Glutamatergic neuron (in vitro differentiated cells): ENCODE results near the gene NXPH4. TPM values are rescaled to one million over a fixed set of nuclear protein-coding genes. Genes with fewer than 3 reads are reported as not detected.

Source experiments
- DNase-seq: peaks from one replicate; pipeline ENCODE4 v3.0.0; 2022
- H3K27ac Mint-ChIP-seq: one replicate; pipeline ENCODE4 v1.8.0; 2020; ENCODE audit warnings: mild to moderate bottlenecking, mixed read lengths, inconsistent platforms; ENCODE audit not compliant: unreplicated experiment
- H3K27me3 Mint-ChIP-seq: one replicate; pipeline ENCODE4 v1.8.0; 2020; ENCODE audit warnings: mild to moderate bottlenecking, moderate library complexity, mixed read lengths, inconsistent platforms; ENCODE audit not compliant: unreplicated experiment
- H3K36me3 Mint-ChIP-seq: one replicate; pipeline ENCODE4 v1.8.0; 2020; ENCODE audit warnings: mild to moderate bottlenecking, mixed read lengths, inconsistent platforms; ENCODE audit not compliant: unreplicated experiment
- H3K4me1 Mint-ChIP-seq: one replicate; pipeline ENCODE4 v1.8.0; 2020; ENCODE audit warnings: mild to moderate bottlenecking, low read depth, mixed read lengths, inconsistent platforms; ENCODE audit not compliant: unreplicated experiment
- H3K4me3 Mint-ChIP-seq: one replicate; pipeline ENCODE4 v1.8.0; 2020; ENCODE audit warnings: mild to moderate bottlenecking, mixed read lengths, inconsistent platforms; ENCODE audit not compliant: unreplicated experiment
- H3K9me3 Mint-ChIP-seq: one replicate; pipeline ENCODE4 v1.8.0; 2020; ENCODE audit warnings: mild to moderate bottlenecking, moderate library complexity, mixed read lengths, inconsistent platforms; ENCODE audit not compliant: unreplicated experiment
- total RNA-seq: library from RNA; stranded (reverse); fragmentation: NEBNext Ultra II Directional; extraction: Animal tissue kit (Norgen Biotek cat#: 25700); gene quantifications from one replicate; pipeline ENCODE4 v1.2.1, GENCODE V29; 2021; ENCODE audit not compliant: unreplicated experiment
- TF ChIP-seq, protein P1 (sequence below): fragments of 200-600 bp; sonication (generic); IDR thresholded peaks from one replicate; pipeline ENCODE4 v1.5.0; 2021; ENCODE audit not compliant: partially characterized antibody, unreplicated experiment

NXPH4 gene
- total RNA-seq, 1 donor from 2014 or later: 10.5 TPM

DNA sequence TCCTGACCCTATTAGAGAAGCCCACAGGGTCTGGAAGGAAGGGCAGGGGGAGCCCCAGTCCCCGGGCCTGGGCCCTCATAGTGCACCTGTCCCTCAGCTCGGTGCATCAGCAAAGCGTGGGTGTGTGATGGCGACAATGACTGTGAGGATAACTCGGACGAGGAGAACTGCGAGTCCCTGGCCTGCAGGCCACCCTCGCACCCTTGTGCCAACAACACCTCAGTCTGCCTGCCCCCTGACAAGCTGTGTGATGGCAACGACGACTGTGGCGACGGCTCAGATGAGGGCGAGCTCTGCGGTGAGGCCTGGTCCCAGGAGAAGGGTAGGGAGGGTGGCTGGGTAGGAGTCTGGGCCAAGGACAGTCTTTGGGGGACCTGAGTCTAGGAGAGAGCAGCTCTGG, 42.9 kb upstream of the NXPH4 start:
- Mint-ChIP-seq H3K9me3 (no peaks in the 10 kb centered on the region), H3K27ac (no peak overlapping the region), H3K36me3 (peaks cover 5% of the 10 kb centered on the region), H3K4me1 (no peaks in the 10 kb centered on the region), H3K27me3 (peaks cover 18% of the 10 kb centered on the region), H3K4me3 (no peak overlapping the region)
- TF ChIP-seq, protein P1, sequence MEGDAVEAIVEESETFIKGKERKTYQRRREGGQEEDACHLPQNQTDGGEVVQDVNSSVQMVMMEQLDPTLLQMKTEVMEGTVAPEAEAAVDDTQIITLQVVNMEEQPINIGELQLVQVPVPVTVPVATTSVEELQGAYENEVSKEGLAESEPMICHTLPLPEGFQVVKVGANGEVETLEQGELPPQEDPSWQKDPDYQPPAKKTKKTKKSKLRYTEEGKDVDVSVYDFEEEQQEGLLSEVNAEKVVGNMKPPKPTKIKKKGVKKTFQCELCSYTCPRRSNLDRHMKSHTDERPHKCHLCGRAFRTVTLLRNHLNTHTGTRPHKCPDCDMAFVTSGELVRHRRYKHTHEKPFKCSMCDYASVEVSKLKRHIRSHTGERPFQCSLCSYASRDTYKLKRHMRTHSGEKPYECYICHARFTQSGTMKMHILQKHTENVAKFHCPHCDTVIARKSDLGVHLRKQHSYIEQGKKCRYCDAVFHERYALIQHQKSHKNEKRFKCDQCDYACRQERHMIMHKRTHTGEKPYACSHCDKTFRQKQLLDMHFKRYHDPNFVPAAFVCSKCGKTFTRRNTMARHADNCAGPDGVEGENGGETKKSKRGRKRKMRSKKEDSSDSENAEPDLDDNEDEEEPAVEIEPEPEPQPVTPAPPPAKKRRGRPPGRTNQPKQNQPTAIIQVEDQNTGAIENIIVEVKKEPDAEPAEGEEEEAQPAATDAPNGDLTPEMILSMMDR: no peak
- DNase-seq: no peak

DNA sequence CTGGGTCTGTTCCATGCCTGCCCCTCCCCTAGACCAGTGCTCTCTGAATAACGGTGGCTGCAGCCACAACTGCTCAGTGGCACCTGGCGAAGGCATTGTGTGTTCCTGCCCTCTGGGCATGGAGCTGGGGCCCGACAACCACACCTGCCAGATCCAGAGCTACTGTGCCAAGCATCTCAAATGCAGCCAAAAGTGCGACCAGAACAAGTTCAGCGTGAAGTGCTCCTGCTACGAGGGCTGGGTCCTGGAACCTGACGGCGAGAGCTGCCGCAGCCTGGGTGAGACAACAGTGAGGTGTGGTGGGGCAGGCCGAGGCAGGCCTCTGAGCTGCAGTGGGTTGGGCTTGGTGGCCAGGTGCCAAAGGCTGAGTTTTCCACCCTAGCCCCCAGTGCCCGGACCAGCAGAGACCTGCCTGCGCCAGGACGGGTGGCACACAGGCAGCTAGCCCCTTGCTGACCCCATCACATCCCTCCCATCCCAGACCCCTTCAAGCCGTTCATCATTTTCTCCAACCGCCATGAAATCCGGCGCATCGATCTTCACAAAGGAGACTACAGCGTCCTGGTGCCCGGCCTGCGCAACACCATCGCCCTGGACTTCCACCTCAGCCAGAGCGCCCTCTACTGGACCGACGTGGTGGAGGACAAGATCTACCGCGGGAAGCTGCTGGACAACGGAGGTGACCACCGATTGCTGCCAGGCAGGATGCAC, 41.0 kb upstream of the NXPH4 start:
- DNase-seq: peak; percentile 84
- Mint-ChIP-seq H3K9me3 (no peaks in the 10 kb centered on the region), H3K4me3 (no peak overlapping the region), H3K36me3 (peaks cover 5% of the 10 kb centered on the region), H3K27me3 (peaks cover 19% of the 10 kb centered on the region), H3K27ac (no peak overlapping the region), H3K4me1 (no peaks in the 10 kb centered on the region)
- TF ChIP-seq, protein P1: peak; percentile 73

DNA sequence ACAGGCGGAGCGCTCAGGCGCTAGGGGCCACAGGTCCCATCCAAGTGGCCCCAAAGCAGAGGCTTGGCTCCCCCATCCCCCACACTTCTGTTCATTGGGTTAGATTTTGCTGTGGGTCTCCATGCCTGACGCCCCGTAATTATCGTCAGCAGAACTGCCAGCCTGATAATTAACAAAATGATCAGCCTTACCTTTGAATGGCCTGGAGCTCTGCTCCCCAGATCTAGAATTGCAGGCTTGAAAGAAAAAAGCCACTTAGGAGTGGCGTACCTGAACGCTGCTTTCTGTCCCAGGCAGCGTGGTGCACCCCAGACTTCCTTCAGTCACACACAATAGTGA, 40.5 kb upstream of the NXPH4 start:
- Mint-ChIP-seq H3K27me3 (peaks cover 19% of the 10 kb centered on the region), H3K4me1 (no peaks in the 10 kb centered on the region), H3K36me3 (peaks cover 3% of the 10 kb centered on the region), H3K4me3 (no peak overlapping the region), H3K27ac (peak overlapping the region; percentile 17), H3K9me3 (no peaks in the 10 kb centered on the region)
- DNase-seq: no peak
- TF ChIP-seq, protein P1: no peak

DNA sequence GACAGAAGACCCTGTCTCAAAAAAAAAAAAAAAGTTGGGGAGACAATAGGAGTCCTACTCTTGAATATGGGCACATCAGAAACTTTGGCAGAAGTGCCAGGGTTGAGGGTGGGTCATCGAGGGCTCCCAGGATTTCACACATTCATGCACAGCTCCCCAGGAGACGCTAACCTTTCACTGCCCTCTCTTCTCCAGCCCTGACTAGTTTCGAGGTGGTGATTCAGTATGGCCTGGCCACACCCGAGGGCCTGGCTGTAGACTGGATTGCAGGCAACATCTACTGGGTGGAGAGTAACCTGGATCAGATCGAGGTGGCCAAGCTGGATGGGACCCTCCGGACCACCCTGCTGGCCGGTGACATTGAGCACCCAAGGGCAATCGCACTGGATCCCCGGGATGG, 39.7 kb upstream of the NXPH4 start:
- Mint-ChIP-seq H3K9me3 (no peaks in the 10 kb centered on the region), H3K27ac (no peak overlapping the region), H3K4me1 (no peaks in the 10 kb centered on the region), H3K36me3 (no peaks in the 10 kb centered on the region), H3K4me3 (no peak overlapping the region), H3K27me3 (peaks cover 17% of the 10 kb centered on the region)
- no peak for DNase-seq
- TF ChIP-seq, protein P1: no peak

DNA sequence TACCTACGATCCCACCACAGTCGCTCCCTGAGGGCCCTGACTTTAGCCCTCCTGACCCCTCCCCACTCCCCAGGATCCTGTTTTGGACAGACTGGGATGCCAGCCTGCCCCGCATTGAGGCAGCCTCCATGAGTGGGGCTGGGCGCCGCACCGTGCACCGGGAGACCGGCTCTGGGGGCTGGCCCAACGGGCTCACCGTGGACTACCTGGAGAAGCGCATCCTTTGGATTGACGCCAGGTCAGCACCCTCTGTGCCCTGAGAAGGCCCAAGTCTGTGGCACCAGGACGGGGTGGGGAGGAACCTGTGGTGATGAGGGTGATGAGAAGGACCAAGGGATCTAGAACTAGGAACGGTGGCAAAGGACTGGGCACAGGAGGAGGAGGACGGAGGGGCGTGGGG, 39.2 kb upstream of the NXPH4 start:
- Mint-ChIP-seq H3K9me3 (no peaks in the 10 kb centered on the region), H3K27ac (no peak overlapping the region), H3K27me3 (peaks cover 17% of the 10 kb centered on the region), H3K4me1 (no peaks in the 10 kb centered on the region), H3K4me3 (no peak overlapping the region), H3K36me3 (no peaks in the 10 kb centered on the region)
- DNase-seq: no peak
- TF ChIP-seq, protein P1: no peak
